Esophagus (tissue), 2 donors: ENCODE measurements around the gene GPR39. TPM values are rescaled to one million over a fixed set of nuclear protein-coding genes. Genes with fewer than 3 reads are reported as not detected.

Source experiments
- H3K27ac ChIP-seq, 2 donors: one replicate each; pipeline ENCODE4 v1.5.1; 2013; ENCODE audit warnings: low read depth in 2 of 2, mild to moderate bottlenecking in 2 of 2, inconsistent platforms in 1 of 2, low read length in 1 of 2, moderate library complexity in 1 of 2
- H3K27me3 ChIP-seq, 2 donors: one replicate each; pipeline ENCODE4 v1.6.1; 2013; ENCODE audit warnings: low read length in 2 of 2, control low read depth in 1 of 2, mild to moderate bottlenecking in 1 of 2; ENCODE audit not compliant: insufficient read depth in 2 of 2, control insufficient read depth in 1 of 2
- H3K36me3 ChIP-seq, 2 donors: one replicate each; pipeline ENCODE4 v1.6.1; 2013; ENCODE audit warnings: low read length in 1 of 2; ENCODE audit not compliant: control insufficient read depth in 2 of 2, insufficient read depth in 2 of 2
- H3K4me1 ChIP-seq, 2 donors: one replicate each; pipeline ENCODE4 v1.6.1; 2013; ENCODE audit warnings: low read length in 1 of 2; ENCODE audit not compliant: control insufficient read depth in 2 of 2, insufficient read depth in 2 of 2
- H3K4me3 ChIP-seq, 2 donors: one replicate each; pipeline ENCODE4 v1.5.1; 2013; ENCODE audit warnings: low read length in 2 of 2, mild to moderate bottlenecking in 2 of 2, low read depth in 1 of 2, moderate library complexity in 1 of 2
- H3K9me3 ChIP-seq, 2 donors: one replicate each; pipeline ENCODE4 v1.6.1; 2013; ENCODE audit warnings: mild to moderate bottlenecking in 2 of 2, low read depth in 1 of 2, low read length in 1 of 2, moderate library complexity in 1 of 2; ENCODE audit not compliant: control insufficient read depth in 2 of 2, insufficient read depth in 1 of 2
- WGBS, 2 donors: extraction: QIAGEN DNeasy Blood & Tissue Kit; methylation state at CpG; one replicate each; pipeline ENCODE4 v1.1.7; 2013; 5-methylcytosine and 5-hydroxymethylcytosine counted together
- polyA plus RNA-seq, 2 donors: library from polyadenylated mRNA; stranded (reverse); fragments of 200-250 nt; gene quantifications; one replicate each; pipeline ENCODE4 v1.2.3, GENCODE V29; 2013
- donor health status: healthy with polysubstance abuse.
- donor health status: Bipolar disorder and iron deficiency.

GPR39 gene
- polyA plus RNA-seq, 2 donors, result 0.65 to 0.93 TPM

- 47 to 63% methylated on average over 9 of the region's 9 CpGs for WGBS, 2 donors
- H3K27ac ChIP-seq, result peak overlapping the region in 1 of 2 donors; percentile 53
Observed at GRCh38 chr2:132623096-132623839, 206.7 kb downstream of the GPR39 start.

GRCh38 chr2:132627536-132627935, 210.9 kb downstream of the GPR39 start:
- H3K36me3 ChIP-seq, result no peaks in the 10 kb centered on the region
- no peaks in the 10 kb centered on the region for H3K27me3 ChIP-seq
- no peak overlapping the region for H3K4me3 ChIP-seq
- H3K27ac ChIP-seq, result no peak overlapping the region
- WGBS, 2 donors, result 61 to 68% methylated on average over 3 of the region's 3 CpGs
- peaks cover 0 to 3% of the 10 kb centered on the region in 2 donors for H3K4me1 ChIP-seq
- no peaks in the 10 kb centered on the region for H3K9me3 ChIP-seq

More at GRCh38 chr2:132623096-132623839, 206.7 kb downstream of the GPR39 start:
- H3K4me3 ChIP-seq, result no peak overlapping the region
- H3K36me3 ChIP-seq, result no peaks in the 10 kb centered on the region
- no peaks in the 10 kb centered on the region for H3K27me3 ChIP-seq
- no peaks in the 10 kb centered on the region for H3K9me3 ChIP-seq
- peaks cover 0 to 5% of the 10 kb centered on the region in 2 donors for H3K4me1 ChIP-seq

GRCh38 chr2:132632000-132632649, 215.5 kb downstream of the GPR39 start:
- 38 to 45% methylated on average over 6 of the region's 6 CpGs for WGBS, 2 donors
- Histone ChIP-seq H3K27me3 (no peaks in the 10 kb centered on the region), H3K4me1 (peaks cover 0 to 3% of the 10 kb centered on the region in 2 donors), H3K27ac (peak overlapping the region in 1 of 2 donors; percentile 18), H3K4me3 (no peak overlapping the region), H3K36me3 (no peaks in the 10 kb centered on the region), H3K9me3 (no peaks in the 10 kb centered on the region)

- Histone ChIP-seq H3K4me3 (no peak overlapping the region), H3K9me3 (no peaks in the 10 kb centered on the region), H3K4me1 (peaks cover 0 to 3% of the 10 kb centered on the region in 2 donors), H3K36me3 (no peaks in the 10 kb centered on the region), H3K27me3 (no peaks in the 10 kb centered on the region), H3K27ac (no peak overlapping the region)
- WGBS, 2 donors, result 87 to 93% methylated on average over 2 of the region's 2 CpGs
Observed at GRCh38 chr2:132633635-132634034, 217.0 kb downstream of the GPR39 start.

- 28 to 33% methylated on average over 1 of the region's 1 CpG for WGBS, 2 donors
- Histone ChIP-seq H3K9me3 (no peaks in the 10 kb centered on the region), H3K36me3 (no peaks in the 10 kb centered on the region), H3K4me1 (peaks cover 0 to 3% of the 10 kb centered on the region in 2 donors), H3K27ac (no peak overlapping the region), H3K4me3 (no peak overlapping the region), H3K27me3 (no peaks in the 10 kb centered on the region)
Observed at GRCh38 chr2:132636346-132636745, 219.7 kb downstream of the GPR39 start.

- Histone ChIP-seq H3K27ac (no peak overlapping the region), H3K4me1 (no peaks in the 10 kb centered on the region), H3K4me3 (no peak overlapping the region), H3K9me3 (no peaks in the 10 kb centered on the region), H3K27me3 (no peaks in the 10 kb centered on the region), H3K36me3 (no peaks in the 10 kb centered on the region)
- WGBS, 2 donors, result 79 to 81% methylated on average over 5 of the region's 5 CpGs
Observed at GRCh38 chr2:132638313-132639040, 221.9 kb downstream of the GPR39 start.

GRCh38 chr2:132640116-132640515, 223.5 kb downstream of the GPR39 start:
- no peak overlapping the region for H3K27ac ChIP-seq
- H3K27me3 ChIP-seq, result no peaks in the 10 kb centered on the region
- H3K36me3 ChIP-seq, result no peaks in the 10 kb centered on the region
- no peaks in the 10 kb centered on the region for H3K4me1 ChIP-seq
- no peaks in the 10 kb centered on the region for H3K9me3 ChIP-seq
- no peak overlapping the region for H3K4me3 ChIP-seq

GRCh38 chr2:132641819-132642218, 225.2 kb downstream of the GPR39 start:
- no peaks in the 10 kb centered on the region for H3K27me3 ChIP-seq
- no peaks in the 10 kb centered on the region for H3K9me3 ChIP-seq
- no peaks in the 10 kb centered on the region for H3K4me1 ChIP-seq
- no peaks in the 10 kb centered on the region for H3K36me3 ChIP-seq
- H3K4me3 ChIP-seq, result no peak overlapping the region
- H3K27ac ChIP-seq, result no peak overlapping the region

- H3K36me3 ChIP-seq, result no peaks in the 10 kb centered on the region
- no peak overlapping the region for H3K4me3 ChIP-seq
- WGBS, 2 donors, result 70 to 85% methylated on average over 2 of the region's 2 CpGs
- H3K27ac ChIP-seq, result no peak overlapping the region
- no peaks in the 10 kb centered on the region for H3K9me3 ChIP-seq
- no peaks in the 10 kb centered on the region for H3K4me1 ChIP-seq
- H3K27me3 ChIP-seq, result no peaks in the 10 kb centered on the region
Observed at GRCh38 chr2:132642415-132642814, 225.8 kb downstream of the GPR39 start.
